GM21528 (cell line): ENCODE measurements around the gene TPP1.

Experiments used
- ATAC-seq: cut with Tn5 transposase; IDR thresholded peaks from one replicate; pipeline ENCODE4 v1.9.1; 2021; ENCODE audit warnings: mild to moderate bottlenecking, moderate library complexity; ENCODE audit not compliant: unreplicated experiment, low FRiP score

Gene TPP1

GRCh38 chr11:6599449-6599848 is 19.8 kb downstream of the TPP1 start:
- no peak for ATAC-seq

GRCh38 chr11:6598555-6598954 is 20.7 kb downstream of the TPP1 start:
- no peak for ATAC-seq

- ATAC-seq: no peak
Measured at GRCh38 chr11:6596239-6596877, 22.9 kb downstream of the TPP1 start.

GRCh38 chr11:6594142-6594768 is 25.0 kb downstream of the TPP1 start:
- no peak for ATAC-seq

- ATAC-seq: no peak
Measured at GRCh38 chr11:6588018-6588417, 31.2 kb downstream of the TPP1 start.

- no peak for ATAC-seq
Measured at GRCh38 chr11:6587360-6587953, 31.8 kb downstream of the TPP1 start.

- no peak for ATAC-seq
Measured at GRCh38 chr11:6586434-6587359, 32.5 kb downstream of the TPP1 start.

GRCh38 chr11:6584528-6584927 is 34.7 kb downstream of the TPP1 start:
- ATAC-seq: no peak

GRCh38 chr11:6583584-6583983 is 35.6 kb downstream of the TPP1 start:
- ATAC-seq: no peak

- no peak for ATAC-seq
Measured at GRCh38 chr11:6579681-6580080, 39.5 kb downstream of the TPP1 start.

GRCh38 chr11:6578134-6578533 is 41.1 kb downstream of the TPP1 start:
- no peak for ATAC-seq

GRCh38 chr11:6576471-6577373 is 42.5 kb downstream of the TPP1 start:
- no peak for ATAC-seq

- ATAC-seq: no peak
Measured at GRCh38 chr11:6574816-6575715, 44.2 kb downstream of the TPP1 start.

- no peak for ATAC-seq
Measured at GRCh38 chr11:6572215-6572614, 47.0 kb downstream of the TPP1 start.

GRCh38 chr11:6571434-6572008 is 47.7 kb downstream of the TPP1 start:
- no peak for ATAC-seq

- ATAC-seq: no peak
Measured at GRCh38 chr11:6570691-6571427, 48.4 kb downstream of the TPP1 start.

- ATAC-seq: no peak
Measured at GRCh38 chr11:6569706-6570105, 49.5 kb downstream of the TPP1 start.
